Caco-2 (cell line): ENCODE results near the gene TFF3. TPM values are rescaled to one million over a fixed set of nuclear protein-coding genes. Genes with fewer than 3 reads are reported as not detected.

ENCODE experiments used
- BruUV-seq: library from RNA; stranded (reverse); fragments of 400-500 nt; replicated peaks from 2 replicates; lab custom pipeline; 2021; lab: Mats Ljungman, UMichigan
- CTCF ChIA-PET: fragments of 300-600 bp; sonication (Branson Sonifier 250); formaldehyde crosslinking; loops from one replicate; lab custom pipeline; 2022; ENCODE audit warnings: antibody characterized with exemption; lab: Charles Lee
- POLR2A ChIA-PET: fragments of 300-600 bp; sonication (Branson Sonifier 250); formaldehyde crosslinking; loops from one replicate; lab custom pipeline; 2022; ENCODE audit warnings: antibody characterized with exemption; lab: Charles Lee
- DNase-seq, 2 experiments: peaks; one replicate each; pipeline versions ENCODE4 v3.0.0 to v3.0.0-alpha.2; 2020 to 2022
- H3K27me3 ChIP-seq: replicated peaks from 2 replicates; pipeline ENCODE4 v1.6.0; 2011; ENCODE audit warnings: low read length; ENCODE audit not compliant: control insufficient read depth, insufficient read depth
- H3K36me3 ChIP-seq: 2 replicates; pipeline ENCODE4 v1.5.1; 2011; ENCODE audit warnings: low read length; ENCODE audit not compliant: control insufficient read depth, insufficient read depth
- H3K4me1 ChIP-seq: fragments of 250-450 bp; sonication (Bioruptor Pico); 2 replicates; pipeline ENCODE4 v1.5.1; 2020; ENCODE audit warnings: mild to moderate bottlenecking
- H3K4me3 ChIP-seq: 2 replicates; pipeline ENCODE4 v1.5.1; 2011; ENCODE audit warnings: low read depth, mild to moderate bottlenecking, control low read depth, low read length
- H3K9me3 ChIP-seq: fragments of 250-450 bp; sonication (Bioruptor Pico); 2 replicates; pipeline ENCODE4 v1.5.1; 2020; ENCODE audit warnings: mild to moderate bottlenecking, moderate library complexity
- H3K27ac Mint-ChIP-seq: one replicate; pipeline ENCODE4 v1.8.0; 2022; ENCODE audit warnings: mixed read lengths; ENCODE audit not compliant: unreplicated experiment
- H3K27me3 Mint-ChIP-seq: one replicate; pipeline ENCODE4 v1.8.0; 2022; ENCODE audit warnings: mixed read lengths; ENCODE audit not compliant: insufficient read depth, unreplicated experiment
- H3K36me3 Mint-ChIP-seq: one replicate; pipeline ENCODE4 v1.8.0; 2022; ENCODE audit warnings: mild to moderate bottlenecking, mixed read lengths; ENCODE audit not compliant: insufficient read depth, unreplicated experiment
- H3K4me1 Mint-ChIP-seq: one replicate; pipeline ENCODE4 v1.8.0; 2022; ENCODE audit warnings: low read depth, mixed read lengths; ENCODE audit not compliant: unreplicated experiment
- H3K4me3 Mint-ChIP-seq: one replicate; pipeline ENCODE4 v1.8.0; 2022; ENCODE audit warnings: mild to moderate bottlenecking, moderate library complexity, mixed read lengths; ENCODE audit not compliant: unreplicated experiment
- H3K9me3 Mint-ChIP-seq: one replicate; pipeline ENCODE4 v1.8.0; 2022; ENCODE audit warnings: mixed read lengths; ENCODE audit not compliant: unreplicated experiment
- CTCF ChIP-seq, 2 experiments: fragments of 200-600 bp in 1 of 2; IDR thresholded peaks; 1 replicate in 1 of 2; 2 replicates in 1 of 2; pipeline versions ENCODE4 v1.5.1 to v1.8.0; 2011 to 2022; ENCODE audit warnings: antibody characterized with exemption in 1 of 2, control low read depth in 1 of 2, inconsistent platforms in 1 of 2, low read depth in 1 of 2, low read length in 1 of 2, mild to moderate bottlenecking in 1 of 2, moderate library complexity in 1 of 2; ENCODE audit not compliant: insufficient read depth in 1 of 2, severe bottlenecking in 1 of 2, unreplicated experiment in 1 of 2
- intact Hi-C: fragments of 100-400 bp; cut with micrococcal nuclease; formaldehyde crosslinking; loops from one replicate; pipeline ENCODE4 v1.10.0; 2022; ENCODE audit not compliant: unreplicated experiment
- total RNA-seq: library from RNA; stranded (reverse); gene quantifications from 2 replicates; pipeline ENCODE4 v1.2.3, GENCODE V29; 2022

The TFF3 gene
- total RNA-seq, 1 experiment from 2014 or later: 65.8 TPM

- Histone ChIP-seq H3K36me3 (no peaks in the 10 kb centered on the region), H3K9me3 (no peaks in the 10 kb centered on the region), H3K27me3 (no peaks in the 10 kb centered on the region), H3K4me3 (no peak overlapping the region), H3K4me1 (peaks cover 27% of the 10 kb centered on the region)
- intact Hi-C loops: loop anchor here (10.0 kb wide), 2 partner anchors 45 to 215 kb away; partner anchors contain the start of gene TFF1
- Mint-ChIP-seq H3K27ac (no peak overlapping the region), H3K36me3 (no peaks in the 10 kb centered on the region), H3K4me3 (no peak overlapping the region), H3K4me1 (peaks cover 11% of the 10 kb centered on the region), H3K27me3 (no peaks in the 10 kb centered on the region), H3K9me3 (peaks cover 14% of the 10 kb centered on the region)
- ChIA-PET CTCF (no interaction called here), POLR2A (no interaction called here)
- BruUV-seq: no TSS peak
- no peak for DNase-seq
- TF ChIP-seq CTCF (IDR thresholded peaks at IDR 0.05; ENCODE audit: insufficient read depth in 1 of 2, low read depth in 1 of 2, low read length in 1 of 2, severe bottlenecking in 1 of 2, unreplicated experiment in 1 of 2): no peak
These were observed 4.2 kb upstream of the TFF3 start for GRCh38 chr21:42319376-42319775.

- intact Hi-C loops: loop anchor here (10.0 kb wide), 2 partner anchors 47 to 217 kb away; partner anchors contain the start of gene TFF1
- Mint-ChIP-seq H3K4me1 (peaks cover 11% of the 10 kb centered on the region), H3K9me3 (peaks cover 10% of the 10 kb centered on the region), H3K4me3 (no peak overlapping the region), H3K36me3 (no peaks in the 10 kb centered on the region), H3K27ac (no peak overlapping the region), H3K27me3 (no peaks in the 10 kb centered on the region)
- H3K4me1 ChIP-seq: peaks cover 32% of the 10 kb centered on the region
- no peak for TF ChIP-seq CTCF (IDR thresholded peaks at IDR 0.05; ENCODE audit: insufficient read depth in 1 of 2, low read depth in 1 of 2, low read length in 1 of 2, severe bottlenecking in 1 of 2, unreplicated experiment in 1 of 2)
- BruUV-seq: no TSS peak
- no peaks in the 10 kb centered on the region for H3K27me3 ChIP-seq
- H3K4me3 ChIP-seq: no peak overlapping the region
- no peaks in the 10 kb centered on the region for H3K36me3 ChIP-seq
- no peaks in the 10 kb centered on the region for H3K9me3 ChIP-seq
- no peak for DNase-seq
- ChIA-PET CTCF (interaction anchor here (0.6 kb wide), 1 partner anchor 173 kb away, joined by 3 read pairs; no protein-coding TSS in a partner anchor), POLR2A (interaction anchor here (0.6 kb wide), 1 partner anchor 9 kb away, joined by 6 read pairs; no protein-coding TSS in a partner anchor)
These were observed 2.9 kb upstream of the TFF3 start for GRCh38 chr21:42317826-42318746.

GRCh38 chr21:42317341-42317741 is 2.1 kb upstream of the TFF3 start:
- Mint-ChIP-seq H3K9me3 (peaks cover 3% of the 10 kb centered on the region), H3K4me1 (peaks cover 11% of the 10 kb centered on the region), H3K27ac (no peak overlapping the region), H3K27me3 (no peaks in the 10 kb centered on the region), H3K36me3 (no peaks in the 10 kb centered on the region), H3K4me3 (no peak overlapping the region)
- no peak for DNase-seq
- BruUV-seq: no TSS peak
- H3K4me1 ChIP-seq: peaks cover 32% of the 10 kb centered on the region
- POLR2A ChIA-PET: no interaction called here
- H3K9me3 ChIP-seq: no peaks in the 10 kb centered on the region
- no peaks in the 10 kb centered on the region for H3K27me3 ChIP-seq
- CTCF ChIA-PET: no interaction called here
- H3K36me3 ChIP-seq: no peaks in the 10 kb centered on the region
- intact Hi-C loops: loop anchor here (10.0 kb wide), 2 partner anchors 47 to 217 kb away; partner anchors contain the start of gene TFF1
- no peak overlapping the region for H3K4me3 ChIP-seq
- TF ChIP-seq CTCF (IDR thresholded peaks at IDR 0.05; ENCODE audit: insufficient read depth in 1 of 2, low read depth in 1 of 2, low read length in 1 of 2, severe bottlenecking in 1 of 2, unreplicated experiment in 1 of 2): no peak
